ENCODE measurements around the gene PRXL2B.
"Not testable (repeated sequence)": the region's sequence is repeated elsewhere in the genome, so short reads cannot be mapped to it uniquely, and the experiment has no call there.

PRXL2B gene

GRCh38 chr1:2566101-2567045 is 20.2 kb upstream of the PRXL2B start:
- DNase-seq = no peak

DNA sequence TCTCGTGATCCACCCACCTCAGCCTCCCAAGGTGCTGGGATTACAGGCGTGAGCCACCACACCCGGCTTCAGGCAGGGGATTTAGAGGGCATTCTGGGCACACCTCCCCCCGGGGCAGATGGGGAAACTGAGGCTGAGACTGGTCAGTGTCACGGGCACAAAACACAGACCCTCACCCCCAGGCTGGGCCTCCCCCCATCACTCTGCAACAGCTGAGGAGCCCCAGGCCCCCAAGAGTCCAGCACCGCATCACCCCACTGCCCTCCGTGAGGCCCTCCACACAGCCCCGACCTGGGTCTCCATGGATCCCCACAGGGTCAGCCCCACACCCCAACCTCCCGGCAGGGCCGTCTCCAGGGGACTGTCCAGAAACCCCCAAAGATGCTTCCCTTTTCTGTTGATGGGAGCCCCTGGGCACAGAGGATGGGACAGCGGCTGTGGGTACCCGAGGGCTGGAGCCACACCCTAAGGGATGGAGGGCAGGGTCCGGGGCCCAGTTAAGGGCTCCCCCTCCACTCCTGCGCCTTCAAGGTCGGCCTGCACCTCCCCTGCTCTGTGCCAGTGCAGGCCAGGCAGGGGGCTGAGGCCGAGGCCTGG is 19.4 kb upstream of the PRXL2B start:
- no peak for DNase-seq

- not testable (repeated sequence) for DNase-seq
Measured at GRCh38 chr1:2568187-2568816, 18.3 kb upstream of the PRXL2B start.

DNA sequence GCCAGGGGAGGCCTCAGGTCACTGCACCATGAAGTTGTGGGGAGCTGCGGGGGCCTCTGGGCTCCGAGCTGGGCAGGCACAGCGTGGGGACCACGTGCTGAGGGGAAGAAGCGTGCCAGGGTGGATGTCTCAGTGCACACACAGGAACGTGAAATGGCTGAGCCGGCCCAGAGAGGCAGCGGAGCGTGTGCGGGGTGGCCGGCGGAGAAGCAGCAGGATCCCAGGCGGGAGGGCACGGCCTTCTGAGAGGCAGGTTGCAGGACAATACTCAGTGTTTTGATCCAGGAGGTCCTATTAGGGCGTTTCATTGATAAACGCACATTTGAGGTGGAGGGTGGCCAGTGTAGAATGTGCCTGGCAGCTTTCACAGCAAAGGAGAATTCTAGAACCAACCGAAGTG is 17.5 kb upstream of the PRXL2B start:
- no peak for DNase-seq

DNA sequence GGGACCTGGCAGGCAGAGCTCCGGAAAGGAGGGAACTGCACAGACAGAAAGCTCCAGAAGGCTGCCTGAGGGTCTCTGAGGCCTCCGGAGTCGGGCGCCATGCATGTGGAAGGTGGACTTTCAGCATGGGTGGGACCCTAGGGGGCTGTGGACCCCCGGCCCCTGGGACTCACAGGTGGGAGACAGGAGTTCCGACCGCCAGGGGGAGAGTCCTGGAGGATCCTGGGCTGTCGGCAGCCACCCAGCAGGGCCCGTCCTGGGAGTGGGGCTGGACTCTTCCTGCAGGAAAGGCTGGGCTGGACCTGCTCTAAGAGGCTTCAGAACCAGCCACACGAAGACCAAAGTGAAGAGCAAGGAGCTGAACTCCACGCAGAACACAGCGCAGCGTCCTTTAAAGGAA is 16.9 kb upstream of the PRXL2B start:
- DNase-seq = not testable (repeated sequence)

GRCh38 chr1:2570332-2570731 is 16.2 kb upstream of the PRXL2B start:
- DNase-seq = no peak

DNA sequence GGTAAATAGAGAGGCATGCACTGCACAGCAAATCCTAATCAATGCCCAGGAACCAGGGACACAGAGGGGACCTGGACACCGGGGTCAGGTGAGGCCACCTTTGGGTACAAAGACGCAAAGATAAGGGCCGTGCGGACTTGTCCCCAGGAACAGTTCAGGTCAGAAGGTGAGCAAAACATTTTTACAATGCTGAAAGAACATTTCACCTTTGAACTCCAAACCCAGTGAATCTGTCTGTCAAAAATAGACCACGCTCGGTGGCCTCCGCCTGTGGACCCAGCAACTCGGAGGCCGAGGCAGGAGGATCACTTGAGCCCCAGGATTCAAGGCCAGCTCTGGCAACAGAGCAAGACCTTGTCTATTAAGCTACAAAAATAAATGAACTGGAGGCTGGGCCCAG is 15.2 kb upstream of the PRXL2B start:
- no peak for DNase-seq

- no peak for DNase-seq
Measured at GRCh38 chr1:2573250-2573920, 13.2 kb upstream of the PRXL2B start.

- no peak for DNase-seq
Measured at GRCh38 chr1:2574350-2574749, 12.2 kb upstream of the PRXL2B start.

GRCh38 chr1:2575801-2576663 is 10.5 kb upstream of the PRXL2B start:
- DNase-seq = no peak

DNA sequence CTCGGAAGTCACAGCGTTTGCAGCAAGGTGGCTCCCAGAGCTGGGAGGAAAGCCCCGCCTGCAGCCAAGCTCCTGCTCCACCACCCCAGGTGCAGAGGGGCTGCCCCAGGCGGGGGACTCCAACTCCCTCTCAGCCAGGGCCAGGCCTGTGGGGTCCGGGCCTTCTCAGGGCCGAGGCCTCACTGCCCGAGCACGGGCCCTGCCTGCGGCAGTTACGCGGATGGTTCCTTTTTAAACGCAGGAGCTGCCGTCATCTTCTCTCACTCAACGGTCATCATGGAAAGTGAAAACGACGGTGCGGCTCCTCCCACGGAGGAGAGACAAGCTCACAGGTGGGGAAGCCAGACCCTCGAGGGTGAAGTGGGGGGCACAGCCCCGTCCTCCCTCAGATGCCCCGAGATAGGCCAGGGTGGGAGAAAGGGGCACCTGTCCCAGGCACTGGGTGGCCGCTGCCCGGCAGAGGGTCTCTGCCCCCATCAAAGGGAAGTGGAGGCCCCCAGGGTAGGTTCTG is 9.0 kb upstream of the PRXL2B start:
- not testable (repeated sequence) for DNase-seq

DNA sequence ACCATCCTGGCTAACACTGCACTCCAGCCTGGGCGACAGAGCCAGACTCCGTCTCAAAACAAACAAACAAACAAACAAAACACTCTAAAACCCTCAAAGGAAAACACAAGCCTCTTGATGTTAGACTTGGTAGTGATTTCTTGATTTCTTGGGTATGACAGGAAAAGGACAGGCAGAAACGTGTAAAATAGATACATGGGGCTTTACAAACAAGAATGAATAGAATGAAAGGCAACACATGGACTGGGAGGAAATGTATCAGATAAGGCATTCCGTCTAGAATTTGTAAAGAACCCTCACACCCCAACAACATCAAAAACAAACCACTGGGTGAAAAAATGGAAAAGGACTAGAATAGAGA is 7.8 kb upstream of the PRXL2B start:
- DNase-seq = no peak

GRCh38 chr1:2580691-2581090 is 5.9 kb upstream of the PRXL2B start:
- no peak for DNase-seq

DNA sequence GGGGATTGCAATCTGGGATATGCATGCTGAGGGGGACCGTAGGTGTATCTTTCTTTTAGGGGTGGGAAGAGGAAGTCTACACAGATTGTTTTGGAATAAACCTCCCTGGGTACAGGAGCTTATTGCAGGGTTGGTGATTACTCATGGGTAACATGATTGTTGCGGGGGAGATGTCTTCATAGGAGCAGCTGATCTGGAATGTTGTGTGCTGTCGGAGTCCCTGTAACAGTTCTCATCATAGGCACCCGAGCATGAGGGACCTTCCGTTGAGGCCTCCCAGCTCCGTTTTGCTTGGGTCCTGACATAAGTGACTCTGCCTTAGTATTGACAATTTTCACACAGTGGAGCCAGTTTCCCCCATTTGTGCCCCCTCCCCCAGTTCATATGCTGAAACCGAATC is 4.2 kb upstream of the PRXL2B start:
- DNase-seq = no peak

- no peak for DNase-seq
Measured at GRCh38 chr1:2583331-2583791, 3.2 kb upstream of the PRXL2B start.

- DNase-seq = peak in 1 of 2 experiments; percentile 54
Measured at GRCh38 chr1:2583871-2584351, 2.7 kb upstream of the PRXL2B start.

- DNase-seq = no peak
Measured at GRCh38 chr1:2584686-2585317, 1.8 kb upstream of the PRXL2B start.

GRCh38 chr1:2585318-2586092 is 1.1 kb upstream of the PRXL2B start:
- DNase-seq = peak in 1 of 2 experiments; percentile 40

GRCh38 chr1:2587071-2587859 is 688 bp downstream of the PRXL2B start:
- peak in 1 of 2 experiments; percentile 48 for DNase-seq

Measured in NCI-H524 (cell line).